Panc1 (cell line): ENCODE measurements around the gene CFHR2. TPM values are rescaled to one million over a fixed set of nuclear protein-coding genes. Genes with fewer than 3 reads are reported as not detected.
"Not testable (repeated sequence)": the region's sequence is repeated elsewhere in the genome, so short reads cannot be mapped to it uniquely, and the experiment has no call there.

Experiments used
- ATAC-seq: fragments of 200-7000 bp; cut with Tn5 transposase; 2 replicates; pipeline ENCODE4 v1.9.1; 2020; ENCODE audit warnings: mild to moderate bottlenecking, moderate library complexity
- BruUV-seq: library from RNA; stranded (reverse); fragments of 400-500 nt; replicated peaks from 2 replicates; lab custom pipeline; 2021; lab: Mats Ljungman, UMichigan
- CTCF ChIA-PET: fragments of 300-600 bp; sonication (Branson Sonifier 250); formaldehyde crosslinking; loops from one replicate; lab custom pipeline; 2022; ENCODE audit warnings: antibody characterized with exemption; lab: Charles Lee
- POLR2A ChIA-PET: fragments of 300-600 bp; sonication (Branson Sonifier 250); formaldehyde crosslinking; loops from one replicate; lab custom pipeline; 2022; ENCODE audit warnings: antibody characterized with exemption; lab: Charles Lee
- DNase-seq: peaks from one replicate; pipeline ENCODE4 v3.0.0-alpha.2; 2010; ENCODE audit warnings: low read depth, low spot score
- H3K27ac ChIP-seq: 2 replicates; pipeline ENCODE4 v1.5.1; 2011; ENCODE audit warnings: mild to moderate bottlenecking, low read length, inconsistent platforms
- H3K27me3 ChIP-seq: fragments of 200-500 bp; sonication (Bioruptor generic); 2 replicates; pipeline ENCODE4 v1.6.0; 2014; ENCODE audit warnings: low read length, inconsistent platforms; ENCODE audit not compliant: control insufficient read depth, insufficient read depth
- H3K36me3 ChIP-seq: fragments of 200-500 bp; sonication (Bioruptor generic); 2 replicates; pipeline ENCODE4 v1.5.1; 2014; ENCODE audit warnings: inconsistent platforms, mild to moderate bottlenecking, low read length, moderate library complexity; ENCODE audit not compliant: control insufficient read depth, insufficient read depth
- H3K4me1 ChIP-seq: 2 replicates; pipeline ENCODE4 v1.5.1; 2011; ENCODE audit warnings: inconsistent platforms, mild to moderate bottlenecking, low read length, moderate library complexity; ENCODE audit not compliant: control insufficient read depth, insufficient read depth
- H3K4me3 ChIP-seq, 2 experiments: 2 replicates each; pipeline ENCODE4 v1.5.1; 2011 to 2012; ENCODE audit warnings: low read depth in 2 of 2, low read length in 2 of 2, mild to moderate bottlenecking in 2 of 2, inconsistent platforms in 1 of 2, moderate library complexity in 1 of 2
- H3K9me3 ChIP-seq: fragments of 200-500 bp; sonication (Bioruptor generic); 2 replicates; pipeline ENCODE4 v1.5.1; 2014; ENCODE audit warnings: low read depth, mild to moderate bottlenecking, inconsistent platforms, low read length, moderate library complexity; ENCODE audit not compliant: control insufficient read depth, insufficient read depth
- POLR2AphosphoS5 ChIP-seq: IDR thresholded peaks from 2 replicates; pipeline ENCODE4 v1.6.1; 2012; ENCODE audit warnings: mild to moderate bottlenecking, low read depth, low read length, moderate library complexity
- SIN3A ChIP-seq: IDR thresholded peaks from 2 replicates; pipeline ENCODE4 v1.6.1; 2012; ENCODE audit warnings: low read depth, mild to moderate bottlenecking, low read length, moderate library complexity, borderline replicate concordance; ENCODE audit not compliant: insufficient read depth
- TCF7L2 ChIP-seq: IDR thresholded peaks from 2 replicates; pipeline ENCODE4 v1.6.1; 2011; ENCODE audit warnings: mild to moderate bottlenecking, low read depth, low read length, inconsistent platforms
- in situ Hi-C: cut with HindIII; loops from 2 replicates; pipeline ENCODE4 v1.10.0; 2016; ENCODE audit warnings: low sequenced_read_pairs, low pct_unique_long_range_greater_than_20kb
- intact Hi-C: fragments of 100-400 bp; cut with micrococcal nuclease; formaldehyde crosslinking; loops from one replicate; pipeline ENCODE4 v1.10.0; 2022; ENCODE audit not compliant: unreplicated experiment
- total RNA-seq: library from RNA; stranded (reverse); gene quantifications from one replicate; pipeline ENCODE4 v1.2.1, GENCODE V29; 2021; ENCODE audit not compliant: unreplicated experiment
- TF ChIP-seq, protein P1 (sequence below), 2 experiments: IDR thresholded peaks; 2 replicates each; pipeline ENCODE4 v1.6.1; 2011 to 2012; ENCODE audit warnings: low read depth in 2 of 2, control low read depth in 1 of 2, low read length in 1 of 2, mild to moderate bottlenecking in 1 of 2, moderate library complexity in 1 of 2; ENCODE audit not compliant: insufficient read depth in 1 of 2
- TF ChIP-seq, protein P2 (sequence below): fragments of 450-650 bp; IDR thresholded peaks from 2 replicates; pipeline ENCODE4 v1.5.1; 2017; ENCODE audit warnings: mild to moderate bottlenecking

The CFHR2 gene
- total RNA-seq, 1 experiment from 2014 or later = not detected

DNA sequence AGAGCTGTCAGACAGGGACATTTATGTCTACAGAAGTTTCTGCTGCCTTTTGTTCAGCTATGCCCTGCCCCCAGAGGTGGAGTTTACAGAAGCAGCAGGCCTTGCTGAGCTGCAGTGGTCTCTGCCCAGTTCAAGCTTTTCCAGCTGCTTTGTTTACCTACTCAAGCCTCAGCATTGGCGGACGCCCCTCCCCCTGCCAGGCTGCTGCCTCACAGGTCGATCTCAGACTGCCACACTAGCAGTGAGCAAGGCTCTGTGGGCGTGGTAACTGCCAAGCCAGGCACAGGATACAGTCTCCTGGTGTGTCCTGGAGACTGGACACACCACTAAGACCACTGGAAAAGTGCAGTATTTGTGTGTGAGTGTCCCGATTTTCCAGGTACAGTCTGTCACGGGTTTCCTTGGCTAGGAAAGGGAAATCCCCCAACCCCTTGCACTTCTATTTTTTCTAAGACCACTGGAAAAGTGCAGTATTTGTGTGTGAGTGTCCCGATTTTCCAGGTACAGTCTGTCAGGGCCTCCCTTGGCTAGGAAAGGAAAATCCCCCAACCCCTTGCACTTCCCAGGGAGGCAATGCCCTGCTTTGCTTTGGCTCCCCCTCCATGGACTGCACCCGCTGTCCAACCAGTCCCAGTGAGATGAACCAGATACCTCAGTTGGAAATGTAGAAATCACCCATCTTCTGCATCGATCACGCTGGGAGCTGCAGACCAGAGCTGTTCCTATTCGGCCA lies 48.5 kb downstream of the CFHR2 start:
- intact Hi-C loops, ATAC-seq, BruUV-seq, H3K4me3 ChIP-seq, H3K36me3 ChIP-seq, H3K4me1 ChIP-seq, DNase-seq, H3K27ac ChIP-seq, H3K9me3 ChIP-seq, CTCF ChIA-PET, H3K27me3 ChIP-seq, POLR2A ChIA-PET, in situ Hi-C loops: not testable (repeated sequence)

DNA sequence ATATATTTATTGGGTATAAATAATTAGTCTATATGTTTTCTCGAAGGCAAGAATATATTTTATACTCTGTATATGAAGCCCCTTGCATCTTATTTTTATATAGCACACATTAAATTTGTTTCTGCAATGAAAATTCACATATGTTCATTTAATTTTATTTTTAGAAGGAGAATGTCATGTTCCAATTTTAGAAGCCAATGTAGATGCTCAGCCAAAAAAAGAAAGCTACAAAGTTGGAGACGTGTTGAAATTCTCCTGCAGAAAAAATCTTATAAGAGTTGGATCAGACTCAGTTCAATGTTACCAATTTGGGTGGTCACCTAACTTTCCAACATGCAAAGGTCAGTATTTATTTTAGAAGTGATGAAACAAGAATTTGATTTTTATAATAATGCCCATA lies 50.4 kb downstream of the CFHR2 start:
- ATAC-seq = no peak
- Histone ChIP-seq H3K4me1 (no peaks in the 10 kb centered on the region), H3K36me3 (no peaks in the 10 kb centered on the region), H3K27ac (no peak overlapping the region), H3K27me3 (no peaks in the 10 kb centered on the region), H3K9me3 (no peaks in the 10 kb centered on the region), H3K4me3 (no peak overlapping the region)
- intact Hi-C loops (no loop called here), in situ Hi-C loops (no loop called here)
- ChIA-PET CTCF (no interaction called here), POLR2A (no interaction called here)
- BruUV-seq = no TSS peak
- no peak for DNase-seq
- TF ChIP-seq TCF7L2 (no peak), POLR2AphosphoS5 (no peak), SIN3A (no peak)
- TF ChIP-seq, protein P1, sequence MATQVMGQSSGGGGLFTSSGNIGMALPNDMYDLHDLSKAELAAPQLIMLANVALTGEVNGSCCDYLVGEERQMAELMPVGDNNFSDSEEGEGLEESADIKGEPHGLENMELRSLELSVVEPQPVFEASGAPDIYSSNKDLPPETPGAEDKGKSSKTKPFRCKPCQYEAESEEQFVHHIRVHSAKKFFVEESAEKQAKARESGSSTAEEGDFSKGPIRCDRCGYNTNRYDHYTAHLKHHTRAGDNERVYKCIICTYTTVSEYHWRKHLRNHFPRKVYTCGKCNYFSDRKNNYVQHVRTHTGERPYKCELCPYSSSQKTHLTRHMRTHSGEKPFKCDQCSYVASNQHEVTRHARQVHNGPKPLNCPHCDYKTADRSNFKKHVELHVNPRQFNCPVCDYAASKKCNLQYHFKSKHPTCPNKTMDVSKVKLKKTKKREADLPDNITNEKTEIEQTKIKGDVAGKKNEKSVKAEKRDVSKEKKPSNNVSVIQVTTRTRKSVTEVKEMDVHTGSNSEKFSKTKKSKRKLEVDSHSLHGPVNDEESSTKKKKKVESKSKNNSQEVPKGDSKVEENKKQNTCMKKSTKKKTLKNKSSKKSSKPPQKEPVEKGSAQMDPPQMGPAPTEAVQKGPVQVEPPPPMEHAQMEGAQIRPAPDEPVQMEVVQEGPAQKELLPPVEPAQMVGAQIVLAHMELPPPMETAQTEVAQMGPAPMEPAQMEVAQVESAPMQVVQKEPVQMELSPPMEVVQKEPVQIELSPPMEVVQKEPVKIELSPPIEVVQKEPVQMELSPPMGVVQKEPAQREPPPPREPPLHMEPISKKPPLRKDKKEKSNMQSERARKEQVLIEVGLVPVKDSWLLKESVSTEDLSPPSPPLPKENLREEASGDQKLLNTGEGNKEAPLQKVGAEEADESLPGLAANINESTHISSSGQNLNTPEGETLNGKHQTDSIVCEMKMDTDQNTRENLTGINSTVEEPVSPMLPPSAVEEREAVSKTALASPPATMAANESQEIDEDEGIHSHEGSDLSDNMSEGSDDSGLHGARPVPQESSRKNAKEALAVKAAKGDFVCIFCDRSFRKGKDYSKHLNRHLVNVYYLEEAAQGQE (IDR thresholded peaks at IDR 0.05; ENCODE audit: insufficient read depth in 1 of 2, low read depth in 2 of 2, low read length in 1 of 2) = no peak
- TF ChIP-seq, protein P2, sequence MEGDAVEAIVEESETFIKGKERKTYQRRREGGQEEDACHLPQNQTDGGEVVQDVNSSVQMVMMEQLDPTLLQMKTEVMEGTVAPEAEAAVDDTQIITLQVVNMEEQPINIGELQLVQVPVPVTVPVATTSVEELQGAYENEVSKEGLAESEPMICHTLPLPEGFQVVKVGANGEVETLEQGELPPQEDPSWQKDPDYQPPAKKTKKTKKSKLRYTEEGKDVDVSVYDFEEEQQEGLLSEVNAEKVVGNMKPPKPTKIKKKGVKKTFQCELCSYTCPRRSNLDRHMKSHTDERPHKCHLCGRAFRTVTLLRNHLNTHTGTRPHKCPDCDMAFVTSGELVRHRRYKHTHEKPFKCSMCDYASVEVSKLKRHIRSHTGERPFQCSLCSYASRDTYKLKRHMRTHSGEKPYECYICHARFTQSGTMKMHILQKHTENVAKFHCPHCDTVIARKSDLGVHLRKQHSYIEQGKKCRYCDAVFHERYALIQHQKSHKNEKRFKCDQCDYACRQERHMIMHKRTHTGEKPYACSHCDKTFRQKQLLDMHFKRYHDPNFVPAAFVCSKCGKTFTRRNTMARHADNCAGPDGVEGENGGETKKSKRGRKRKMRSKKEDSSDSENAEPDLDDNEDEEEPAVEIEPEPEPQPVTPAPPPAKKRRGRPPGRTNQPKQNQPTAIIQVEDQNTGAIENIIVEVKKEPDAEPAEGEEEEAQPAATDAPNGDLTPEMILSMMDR = no peak

DNA sequence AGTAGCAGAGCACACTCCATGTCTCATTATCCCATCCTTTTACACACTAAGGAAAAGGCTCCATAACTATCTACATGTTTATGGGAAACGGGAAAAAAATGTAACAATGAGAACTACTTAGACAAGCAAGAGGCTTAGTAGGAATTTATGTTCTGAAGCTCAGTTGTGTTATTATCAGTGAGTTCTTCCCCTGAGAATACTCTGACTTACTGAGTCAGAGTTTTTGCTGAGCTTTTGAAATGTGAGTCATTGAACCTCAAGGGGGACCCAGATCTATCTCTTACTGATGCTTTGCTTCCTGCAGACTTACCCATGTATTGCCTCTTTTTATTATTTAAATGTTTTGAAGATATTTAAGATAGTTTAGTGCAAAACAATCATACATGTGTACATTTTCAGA lies 53.9 kb downstream of the CFHR2 start:
- no peak for DNase-seq
- no peak overlapping the region for H3K27ac ChIP-seq
- ChIA-PET CTCF (no interaction called here), POLR2A (no interaction called here)
- intact Hi-C loops = no loop called here
- no peaks in the 10 kb centered on the region for H3K36me3 ChIP-seq
- H3K27me3 ChIP-seq = no peaks in the 10 kb centered on the region
- no peak for ATAC-seq
- no peaks in the 10 kb centered on the region for H3K4me1 ChIP-seq
- no peaks in the 10 kb centered on the region for H3K9me3 ChIP-seq
- in situ Hi-C loops = no loop called here
- no peak overlapping the region for H3K4me3 ChIP-seq
- TF ChIP-seq, protein P1 (IDR thresholded peaks at IDR 0.05; ENCODE audit: insufficient read depth in 1 of 2, low read depth in 2 of 2, low read length in 1 of 2) = no peak
- TF ChIP-seq, protein P2 = no peak
- TF ChIP-seq SIN3A (no peak), POLR2AphosphoS5 (no peak), TCF7L2 (no peak)
- BruUV-seq = no TSS peak
